Tibial nerve (tissue), 4 donors: Measurements from ENCODE around the gene DDOST.

Experiments
- EP300 ChIP-seq, 2 donors: sonication (generic); formaldehyde crosslinking; IDR thresholded peaks; one replicate each; pipeline ENCODE4 v1.6.1; 2017; ENCODE audit warnings: antibody characterized with exemption in 2 of 2, mild to moderate bottlenecking in 1 of 2
- POLR2A ChIP-seq, 2 donors: fragments of 450-650 bp; IDR thresholded peaks; one replicate each; pipeline ENCODE4 v1.6.1; 2017; ENCODE audit warnings: antibody characterized with exemption in 2 of 2, mild to moderate bottlenecking in 2 of 2, moderate library complexity in 2 of 2
- TF ChIP-seq, protein P1 (sequence below), 5 experiments: fragments of 200-600 bp in 3 of 5; fragments of 450-650 bp in 2 of 5; sonication (generic) in 3 of 5; IDR thresholded peaks; one replicate each; pipeline ENCODE4 v1.5.1; 2016 to 2019; ENCODE audit warnings: antibody characterized with exemption in 5 of 5, mild to moderate bottlenecking in 3 of 5, moderate library complexity in 2 of 5

- TF ChIP-seq, protein P1, sequence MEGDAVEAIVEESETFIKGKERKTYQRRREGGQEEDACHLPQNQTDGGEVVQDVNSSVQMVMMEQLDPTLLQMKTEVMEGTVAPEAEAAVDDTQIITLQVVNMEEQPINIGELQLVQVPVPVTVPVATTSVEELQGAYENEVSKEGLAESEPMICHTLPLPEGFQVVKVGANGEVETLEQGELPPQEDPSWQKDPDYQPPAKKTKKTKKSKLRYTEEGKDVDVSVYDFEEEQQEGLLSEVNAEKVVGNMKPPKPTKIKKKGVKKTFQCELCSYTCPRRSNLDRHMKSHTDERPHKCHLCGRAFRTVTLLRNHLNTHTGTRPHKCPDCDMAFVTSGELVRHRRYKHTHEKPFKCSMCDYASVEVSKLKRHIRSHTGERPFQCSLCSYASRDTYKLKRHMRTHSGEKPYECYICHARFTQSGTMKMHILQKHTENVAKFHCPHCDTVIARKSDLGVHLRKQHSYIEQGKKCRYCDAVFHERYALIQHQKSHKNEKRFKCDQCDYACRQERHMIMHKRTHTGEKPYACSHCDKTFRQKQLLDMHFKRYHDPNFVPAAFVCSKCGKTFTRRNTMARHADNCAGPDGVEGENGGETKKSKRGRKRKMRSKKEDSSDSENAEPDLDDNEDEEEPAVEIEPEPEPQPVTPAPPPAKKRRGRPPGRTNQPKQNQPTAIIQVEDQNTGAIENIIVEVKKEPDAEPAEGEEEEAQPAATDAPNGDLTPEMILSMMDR (IDR thresholded peaks at IDR 0.05) = no peak
- no peak for TF ChIP-seq POLR2A (IDR thresholded peaks at IDR 0.05)
- TF ChIP-seq EP300 (IDR thresholded peaks at IDR 0.05) = no peak
These were observed 3.0 kb upstream of the DDOST start for GRCh38 chr1:20663969-20664715.
